Measurements from ENCODE around the gene TLX3.
"Not testable (repeated sequence)": the region's sequence is repeated elsewhere in the genome, so short reads cannot be mapped to it uniquely, and the experiment has no call there.

TLX3 gene

DNA sequence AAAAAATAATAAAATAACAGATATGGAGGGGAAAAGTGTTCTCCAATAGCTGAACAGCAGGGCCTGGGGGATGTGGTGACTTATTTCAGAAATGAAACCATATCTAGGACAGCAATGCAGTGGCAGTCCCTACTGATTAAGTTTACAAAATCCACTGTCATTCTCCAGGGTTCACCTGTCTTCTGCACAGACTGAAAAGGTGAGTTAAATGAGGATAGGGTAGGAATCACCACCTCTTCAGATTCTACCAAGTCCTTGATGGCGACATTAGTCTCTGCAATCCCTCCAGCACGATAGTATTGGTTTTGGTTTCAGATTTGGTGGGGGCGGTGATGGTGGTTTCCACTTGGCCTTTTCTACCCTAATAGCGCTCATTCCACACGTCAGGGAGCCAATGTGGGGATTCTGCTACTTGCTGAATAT is 46.3 kb downstream of the TLX3 start:
- Histone ChIP-seq H3K36me3 (no peaks in the 10 kb centered on the region), H3K27me3 (no peaks in the 10 kb centered on the region), H3K9me3 (no peaks in the 10 kb centered on the region), H3K4me1 (no peaks in the 10 kb centered on the region; the same call in 1 of the 2 replicates), H3K4me3 (ENCODE audit: low read depth, low read length) (no peak overlapping the region)
- no peak for TF ChIP-seq CTCF (IDR thresholded peaks at IDR 0.05; ENCODE audit: low read depth, low read length)
- no peak for DNase-seq

DNA sequence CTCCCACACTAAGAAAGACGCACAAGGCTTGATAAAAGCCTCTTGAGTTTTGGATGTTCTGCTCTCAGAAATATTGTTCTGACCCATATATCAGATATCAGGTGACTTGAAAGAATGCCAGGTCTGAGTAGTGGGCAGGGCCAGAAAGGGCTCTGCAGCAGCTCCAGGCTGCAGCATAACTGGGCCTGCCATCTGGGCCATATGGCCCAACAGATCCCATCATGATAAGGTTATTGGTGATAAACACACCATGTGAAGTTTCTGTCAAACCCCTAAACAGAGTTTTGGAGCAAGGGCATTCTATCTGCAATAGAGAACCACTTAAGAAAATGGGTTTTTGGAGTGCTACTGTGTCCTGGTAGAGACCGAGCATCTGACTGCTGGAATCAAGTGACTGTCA is 48.8 kb downstream of the TLX3 start:
- no peak for DNase-seq
- H3K9me3 ChIP-seq, result no peaks in the 10 kb centered on the region
- no peaks in the 10 kb centered on the region; the same call in 1 of the 2 replicates for H3K4me1 ChIP-seq
- no peaks in the 10 kb centered on the region for H3K36me3 ChIP-seq
- TF ChIP-seq CTCF (IDR thresholded peaks at IDR 0.05; ENCODE audit: low read depth, low read length), result no peak
- no peak overlapping the region for H3K4me3 ChIP-seq (ENCODE audit: low read depth, low read length)
- H3K27me3 ChIP-seq, result no peaks in the 10 kb centered on the region

DNA sequence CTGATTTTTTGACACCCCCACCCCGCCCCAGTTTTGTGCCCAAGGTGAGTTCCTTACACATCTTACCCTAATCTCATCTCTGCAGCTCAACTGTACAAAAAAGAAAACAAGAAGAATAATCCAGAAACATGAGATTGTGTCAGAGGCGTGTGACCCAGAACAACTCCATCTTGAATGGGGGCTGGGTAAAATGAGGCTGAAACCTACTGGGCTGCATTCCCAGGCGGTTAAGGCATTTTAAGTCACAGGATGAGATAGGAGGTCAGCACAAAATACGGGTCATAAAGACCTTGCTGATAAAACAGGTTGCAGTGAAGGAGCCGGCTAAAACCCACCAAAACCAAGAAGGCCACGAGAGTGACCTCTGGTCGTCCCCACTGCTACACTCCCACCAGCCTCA is 52.1 kb downstream of the TLX3 start:
- H3K4me1 ChIP-seq; DNase-seq; H3K36me3 ChIP-seq; H3K9me3 ChIP-seq; H3K27me3 ChIP-seq; H3K4me3 ChIP-seq (ENCODE audit: low read depth, low read length): not testable (repeated sequence)

Measured in BE2C (cell line).